Esophagus (tissue), 2 donors: ENCODE measurements around the gene BLVRA. TPM values are rescaled to one million over a fixed set of nuclear protein-coding genes. Genes with fewer than 3 reads are reported as not detected.
"Not testable (repeated sequence)": the region's sequence is repeated elsewhere in the genome, so short reads cannot be mapped to it uniquely, and the experiment has no call there.

Experiments used
- H3K27ac ChIP-seq, 2 donors: one replicate each; pipeline ENCODE4 v1.5.1; 2013; ENCODE audit warnings: low read depth in 2 of 2, mild to moderate bottlenecking in 2 of 2, inconsistent platforms in 1 of 2, low read length in 1 of 2, moderate library complexity in 1 of 2
- H3K27me3 ChIP-seq, 2 donors: one replicate each; pipeline ENCODE4 v1.6.1; 2013; ENCODE audit warnings: low read length in 2 of 2, control low read depth in 1 of 2, mild to moderate bottlenecking in 1 of 2; ENCODE audit not compliant: insufficient read depth in 2 of 2, control insufficient read depth in 1 of 2
- H3K36me3 ChIP-seq, 2 donors: one replicate each; pipeline ENCODE4 v1.6.1; 2013; ENCODE audit warnings: low read length in 1 of 2; ENCODE audit not compliant: control insufficient read depth in 2 of 2, insufficient read depth in 2 of 2
- H3K4me1 ChIP-seq, 2 donors: one replicate each; pipeline ENCODE4 v1.6.1; 2013; ENCODE audit warnings: low read length in 1 of 2; ENCODE audit not compliant: control insufficient read depth in 2 of 2, insufficient read depth in 2 of 2
- H3K4me3 ChIP-seq, 2 donors: one replicate each; pipeline ENCODE4 v1.5.1; 2013; ENCODE audit warnings: low read length in 2 of 2, mild to moderate bottlenecking in 2 of 2, low read depth in 1 of 2, moderate library complexity in 1 of 2
- H3K9me3 ChIP-seq, 2 donors: one replicate each; pipeline ENCODE4 v1.6.1; 2013; ENCODE audit warnings: mild to moderate bottlenecking in 2 of 2, low read depth in 1 of 2, low read length in 1 of 2, moderate library complexity in 1 of 2; ENCODE audit not compliant: control insufficient read depth in 2 of 2, insufficient read depth in 1 of 2
- WGBS, 2 donors: extraction: QIAGEN DNeasy Blood & Tissue Kit; methylation state at CpG; one replicate each; pipeline ENCODE4 v1.1.7; 2013; 5-methylcytosine and 5-hydroxymethylcytosine counted together
- polyA plus RNA-seq, 2 donors: library from polyadenylated mRNA; stranded (reverse); fragments of 200-250 nt; gene quantifications; one replicate each; pipeline ENCODE4 v1.2.3, GENCODE V29; 2013
- donor health status: healthy with polysubstance abuse.
- donor health status: Bipolar disorder and iron deficiency.

The BLVRA gene
- polyA plus RNA-seq: 10 to 100 TPM; 58.5 to 87.5 TPM

DNA sequence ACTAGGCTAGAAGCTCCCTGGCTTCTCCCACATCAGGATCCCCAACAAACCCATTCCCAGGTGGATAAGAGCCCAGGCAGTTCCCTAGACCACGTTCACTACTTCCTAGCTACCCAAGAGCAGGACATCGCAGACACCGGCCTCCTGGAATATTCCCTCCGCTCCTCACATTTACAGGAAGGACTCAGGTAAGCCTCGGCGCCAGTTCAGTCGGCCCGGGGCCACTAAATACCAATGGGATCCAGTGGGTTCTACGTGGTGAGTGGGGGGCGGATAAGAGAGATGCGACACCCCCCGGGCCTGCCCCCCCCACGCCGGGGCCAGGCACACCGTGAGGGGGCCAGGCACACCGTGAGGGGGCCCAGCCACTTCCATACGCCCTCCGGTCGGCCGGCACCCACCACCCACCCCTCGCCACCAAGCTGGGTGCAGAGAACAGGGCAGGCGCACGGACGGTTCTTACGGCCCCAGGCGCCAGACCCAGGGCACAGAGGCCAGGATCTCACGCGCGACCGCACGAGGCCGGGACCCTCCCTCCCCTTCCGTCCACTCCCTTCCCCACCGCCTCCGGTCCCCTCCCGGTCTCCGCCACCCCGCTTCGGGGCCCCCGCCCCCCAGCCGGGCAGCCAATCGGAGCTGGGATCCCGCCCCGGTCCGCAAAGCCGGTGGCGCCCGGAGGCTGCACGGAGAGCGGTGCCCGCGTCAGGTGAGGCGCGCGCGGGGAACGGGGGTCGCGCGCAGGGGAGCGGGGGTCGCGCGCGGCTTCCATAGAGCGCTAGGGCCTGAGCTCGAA lies at the start of gene BLVRA:
Gene BLVRA (plus strand): TSS at position 652 of the 793 bp plus-strand sequence. CDS start 12,479 bp downstream, outside the sequence.
- H3K27ac ChIP-seq: peak within 1 kb of the TSS; percentile 62 to 70
- H3K36me3 ChIP-seq: peaks cover 0 to 2% of the 10 kb centered on the region in 2 donors
- no peaks in the 10 kb centered on the region for H3K9me3 ChIP-seq
- H3K4me3 ChIP-seq: peak within 1 kb of the TSS; percentile 72 to 87
- peaks cover 5 to 15% of the 10 kb centered on the region in 2 donors for H3K4me1 ChIP-seq
- H3K27me3 ChIP-seq: no peaks in the 10 kb centered on the region
- 3% methylated on average over 53 to 67 of the region's 67 CpGs for WGBS, 2 donors

DNA sequence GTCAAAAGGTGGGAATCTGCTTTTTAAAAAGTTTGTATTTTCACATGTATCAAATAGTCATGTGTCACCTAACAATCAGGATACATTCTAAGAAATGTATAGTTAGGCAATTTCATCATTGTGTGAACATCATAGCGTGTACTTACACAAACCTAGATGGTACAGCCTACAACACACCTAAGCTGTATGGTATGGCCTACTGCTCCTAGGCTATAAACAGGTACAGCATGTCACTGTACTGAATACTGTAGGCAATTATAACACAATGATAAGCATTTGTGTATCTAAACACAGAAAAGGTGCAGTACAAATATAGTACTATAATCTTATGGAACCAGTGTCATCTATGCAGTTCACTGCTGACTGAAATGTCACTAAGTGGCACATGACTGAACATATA lies 47.0 kb upstream of the BLVRA start:
- no peaks in the 10 kb centered on the region for H3K36me3 ChIP-seq
- WGBS, 2 donors: 97% methylated on average over 1 of the region's 1 CpG
- no peak overlapping the region for H3K27ac ChIP-seq
- H3K27me3 ChIP-seq: no peaks in the 10 kb centered on the region
- H3K4me3 ChIP-seq: no peak overlapping the region
- H3K4me1 ChIP-seq: no peaks in the 10 kb centered on the region
- no peaks in the 10 kb centered on the region for H3K9me3 ChIP-seq

DNA sequence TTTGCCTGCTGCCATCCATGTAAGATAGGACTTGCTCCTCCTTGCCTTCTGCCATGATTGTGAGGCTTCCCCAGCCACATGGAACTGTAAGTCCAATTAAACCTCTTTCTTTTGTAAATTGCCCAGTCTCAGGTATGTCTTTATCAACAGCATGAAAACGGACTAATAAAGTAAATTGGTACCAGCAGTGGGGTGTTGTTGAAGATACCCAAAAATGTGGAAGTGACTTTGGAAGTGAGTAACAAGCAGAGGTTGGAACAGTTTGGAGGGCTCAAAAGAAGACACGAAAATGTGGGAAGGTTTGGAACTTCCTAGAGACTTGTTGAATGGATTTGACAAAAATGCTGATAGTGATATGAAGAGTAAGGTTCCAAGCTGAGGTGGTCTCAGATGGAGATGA lies 42.5 kb upstream of the BLVRA start:
- not testable (repeated sequence) for H3K27me3 ChIP-seq, H3K36me3 ChIP-seq, H3K4me3 ChIP-seq, H3K9me3 ChIP-seq, H3K4me1 ChIP-seq, H3K27ac ChIP-seq
- WGBS, 2 donors: 94 to 99% methylated on average over 2 of the region's 2 CpGs

DNA sequence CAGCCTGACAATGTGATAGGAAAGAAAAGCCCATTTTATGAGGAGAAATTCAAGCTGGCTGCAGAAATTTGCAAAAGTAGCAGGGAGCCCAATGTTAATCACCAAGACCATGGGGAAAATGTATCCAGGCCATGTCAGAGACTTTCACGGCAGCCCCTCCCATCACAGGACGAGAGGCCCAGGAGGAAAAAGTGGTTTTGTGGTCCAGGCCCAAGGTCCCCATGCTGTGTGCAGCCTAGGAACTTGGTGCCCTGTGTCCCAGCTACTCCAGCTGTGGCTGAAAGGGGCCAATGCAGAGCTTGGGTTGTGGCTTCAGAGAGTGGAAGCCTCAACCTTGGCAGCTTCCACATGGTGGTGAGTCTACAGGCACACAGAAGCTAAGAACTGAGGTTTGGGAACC lies 41.9 kb upstream of the BLVRA start:
- Histone ChIP-seq H3K4me1 (no peaks in the 10 kb centered on the region), H3K9me3 (no peaks in the 10 kb centered on the region), H3K36me3 (no peaks in the 10 kb centered on the region), H3K27me3 (no peaks in the 10 kb centered on the region), H3K4me3 (no peak overlapping the region), H3K27ac (no peak overlapping the region)
- 81 to 88% methylated on average over 2 of the region's 2 CpGs for WGBS, 2 donors

DNA sequence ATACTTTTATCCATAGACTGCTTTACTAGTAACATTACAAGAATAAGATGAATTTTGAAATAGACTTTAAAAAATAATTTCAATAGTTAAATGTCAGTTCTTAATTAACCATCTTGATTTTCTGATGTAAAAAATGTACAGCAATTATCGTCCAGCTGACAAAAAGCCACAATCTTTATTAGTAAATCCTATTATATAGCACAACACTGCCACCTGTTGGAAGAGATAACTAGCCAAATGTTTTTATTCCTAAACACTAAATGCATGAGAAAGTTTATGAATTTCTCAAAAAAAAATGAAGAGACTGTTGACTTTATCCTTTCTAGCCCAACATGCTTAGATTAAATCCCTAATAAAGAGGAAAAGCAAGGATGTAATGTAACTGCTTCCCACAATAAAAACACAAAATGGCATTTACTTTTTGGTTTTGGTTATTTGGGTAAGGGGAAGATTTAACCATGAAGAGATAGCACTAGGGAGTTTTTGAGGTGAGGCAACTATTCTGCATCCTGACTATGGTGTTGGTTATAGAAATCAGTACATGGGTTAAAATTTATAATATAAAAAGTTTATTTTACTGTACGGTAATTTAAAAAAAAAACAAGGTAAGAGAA lies 37.2 kb upstream of the BLVRA start:
- Histone ChIP-seq H3K4me1 (peaks cover 0 to 3% of the 10 kb centered on the region in 2 donors), H3K27ac (no peak overlapping the region), H3K9me3 (no peaks in the 10 kb centered on the region), H3K4me3 (no peak overlapping the region), H3K27me3 (no peaks in the 10 kb centered on the region), H3K36me3 (no peaks in the 10 kb centered on the region)
- whole genome bisulfite sequencing, 2 donors: 38 to 42% methylated on average over 2 of the region's 2 CpGs

DNA sequence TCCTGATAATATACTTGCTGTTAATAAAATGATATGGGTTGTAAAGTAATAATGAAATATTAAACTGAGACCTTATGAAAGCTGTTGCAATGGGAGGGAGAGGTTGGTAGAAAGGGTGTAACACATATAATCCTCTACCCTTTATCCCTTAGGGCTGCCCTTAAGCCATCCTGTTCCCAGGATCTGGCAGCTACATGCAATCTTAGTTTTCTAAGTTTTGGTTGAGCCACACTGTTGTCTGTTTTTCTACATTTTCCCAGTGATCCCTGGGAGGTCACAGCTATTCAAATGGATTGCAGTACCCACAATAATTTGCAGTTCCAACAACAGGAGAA lies 35.5 kb upstream of the BLVRA start:
- Histone ChIP-seq H3K4me3 (no peak overlapping the region), H3K9me3 (no peaks in the 10 kb centered on the region), H3K4me1 (peaks cover 0 to 3% of the 10 kb centered on the region in 2 donors), H3K36me3 (no peaks in the 10 kb centered on the region), H3K27ac (no peak overlapping the region), H3K27me3 (no peaks in the 10 kb centered on the region)

DNA sequence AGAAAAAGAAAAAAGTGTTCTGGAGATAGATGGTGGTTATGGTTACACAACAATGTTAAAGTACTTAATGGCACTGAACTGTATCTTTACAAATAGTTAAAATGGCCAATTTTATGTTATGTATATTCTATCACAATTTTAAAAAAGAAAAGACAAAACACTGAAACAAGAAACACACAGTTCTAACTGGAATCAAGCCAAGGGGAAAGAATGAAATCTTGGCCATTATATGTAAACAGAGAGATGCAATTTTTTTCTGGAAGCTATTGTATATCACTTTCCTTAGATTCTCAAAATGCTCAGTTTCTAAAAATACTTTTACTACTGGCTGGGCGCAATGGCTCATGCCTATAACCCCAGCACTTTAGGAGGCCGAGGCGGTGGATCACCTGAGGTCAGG lies 33.2 kb upstream of the BLVRA start:
- H3K4me1 ChIP-seq: peaks cover 0 to 3% of the 10 kb centered on the region in 2 donors
- no peak overlapping the region for H3K27ac ChIP-seq
- no peaks in the 10 kb centered on the region for H3K27me3 ChIP-seq
- no peaks in the 10 kb centered on the region for H3K9me3 ChIP-seq
- H3K36me3 ChIP-seq: no peaks in the 10 kb centered on the region
- no peak overlapping the region for H3K4me3 ChIP-seq
- WGBS, 2 donors: 71 to 90% methylated on average over 3 of the region's 3 CpGs

GRCh38 chr7:43726466-43726865 lies 32.0 kb upstream of the BLVRA start:
- Histone ChIP-seq H3K9me3 (no peaks in the 10 kb centered on the region), H3K4me1 (peaks cover 0 to 3% of the 10 kb centered on the region in 2 donors), H3K4me3 (no peak overlapping the region), H3K36me3 (no peaks in the 10 kb centered on the region), H3K27ac (no peak overlapping the region), H3K27me3 (no peaks in the 10 kb centered on the region)
- WGBS, 2 donors: 64 to 67% methylated on average over 4 of the region's 4 CpGs

DNA sequence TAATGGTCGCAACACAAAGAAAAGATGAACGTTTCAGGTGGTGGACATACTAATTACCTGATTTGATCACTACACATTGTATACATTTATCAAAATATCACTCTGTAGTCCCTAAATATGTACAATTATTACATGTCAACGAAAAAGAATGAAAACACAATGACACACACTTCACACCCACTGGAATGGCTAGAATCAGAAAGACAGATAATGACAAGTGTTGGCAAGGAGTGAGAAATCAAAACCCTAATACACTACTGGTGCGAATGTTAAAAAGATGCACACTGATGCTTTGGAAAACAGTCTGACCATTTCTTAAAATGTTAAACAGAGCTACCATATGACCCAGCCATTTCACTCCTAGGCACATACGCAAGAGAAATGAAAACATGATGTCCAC lies 31.5 kb upstream of the BLVRA start:
- Histone ChIP-seq H3K27me3 (no peaks in the 10 kb centered on the region), H3K4me3 (no peak overlapping the region), H3K4me1 (peaks cover 0 to 3% of the 10 kb centered on the region in 2 donors), H3K36me3 (no peaks in the 10 kb centered on the region), H3K9me3 (no peaks in the 10 kb centered on the region), H3K27ac (no peak overlapping the region)
- WGBS, 2 donors: 91 to 93% methylated on average over 5 of the region's 5 CpGs

GRCh38 chr7:43727494-43727893 lies 31.0 kb upstream of the BLVRA start:
- H3K27me3 ChIP-seq: no peaks in the 10 kb centered on the region
- H3K4me3 ChIP-seq: no peak overlapping the region
- no peak overlapping the region for H3K27ac ChIP-seq
- H3K4me1 ChIP-seq: no peaks in the 10 kb centered on the region
- H3K9me3 ChIP-seq: no peaks in the 10 kb centered on the region
- WGBS, 2 donors: 58 to 74% methylated on average over 1 of the region's 1 CpG
- H3K36me3 ChIP-seq: no peaks in the 10 kb centered on the region
